ENCODE data around the gene MAP4K4. TPM values are rescaled to one million over a fixed set of nuclear protein-coding genes. Genes with fewer than 3 reads are reported as not detected.

Gene MAP4K4
- total and polyA plus RNA-seq, 2 of the 13 experiments (the other 11 are each of a cell fraction or from before 2014, with no cell fraction given), result 105 to 264 TPM

GRCh38 chr2:101842471-101842870 is 145.0 kb downstream of the MAP4K4 start (continued):
- TF ChIP-seq ZFP62 (CRISPR knock-in tag; IDR thresholded peaks at IDR 0.05) (no peak), MTA3 (CRISPR knock-in tag; IDR thresholded peaks at IDR 0.05) (no peak), NFAT5 (CRISPR knock-in tag; IDR thresholded peaks at IDR 0.05) (no peak), ZEB1 (IDR thresholded peaks at IDR 0.05; ENCODE audit: insufficient replicate concordance, low read depth) (no peak), ZNF460 (CRISPR knock-in tag; IDR thresholded peaks at IDR 0.05; ENCODE audit: borderline replicate concordance) (no peak)

GRCh38 chr2:101843048-101843447 is 145.5 kb downstream of the MAP4K4 start:
- no peak overlapping the region for H2AFZ ChIP-seq (ENCODE audit: low read length)
- FAIRE-seq (no peak), ATAC-seq (no peak), DNase-seq (ENCODE audit: low spot score) (no peak)
- in situ Hi-C loops (cut with HindIII; ENCODE audit: extremely low pct_ligation_motif_present, low pct_unique_long_range_greater_than_20kb), result no loop called here
- ChIA-PET POLR2A (no interaction called here), CTCF (ENCODE audit: low intra/inter-chr PET ratio, low total read pairs) (no interaction called here)
- no peak overlapping the region for H3K4me3 ChIP-seq (replicated peaks in 1 of 3; ENCODE audit: insufficient read depth in 1 of 3, low read depth in 2 of 3, low read length in 3 of 3)
- H3K4me1 ChIP-seq (ENCODE audit: insufficient read depth, low read length), result peaks cover 15% of the 10 kb centered on the region
- WGBS (ENCODE audit: low lambda C conversion rate), result 96% methylated on average over 2 of the region's 2 CpGs
- no peaks in the 10 kb centered on the region for H3K79me2 ChIP-seq (ENCODE audit: insufficient read depth, low read length)
- no peaks in the 10 kb centered on the region for H3K27me3 ChIP-seq (ENCODE audit: control insufficient read depth in 1 of 2, insufficient read depth in 2 of 2, low read length in 2 of 2)
- H3K27ac ChIP-seq (ENCODE audit: extremely low read length, insufficient read depth, low read length), result no peak overlapping the region
- no peaks in the 10 kb centered on the region for H3K9me3 ChIP-seq (ENCODE audit: low read length)
- no peak overlapping the region for H3K4me2 ChIP-seq (ENCODE audit: low read depth, low read length)
- intact Hi-C loops (cut with micrococcal nuclease; ENCODE audit: unreplicated experiment), result no loop called here
- BruUV-seq (replicated peaks), result no TSS peak
- H4K20me1 ChIP-seq (ENCODE audit: insufficient read depth, low read length), result no peaks in the 10 kb centered on the region; the same call in 1 of the 2 replicates
- no peak overlapping the region for H3K9ac ChIP-seq (ENCODE audit: insufficient read depth, low read depth, low read length)
- peaks cover 42 to 93% of the 10 kb centered on the region in 2 experiments for H3K36me3 ChIP-seq (replicated peaks in 1 of 2; ENCODE audit: control insufficient read depth in 1 of 2, insufficient read depth in 2 of 2, low read length in 2 of 2)
- TF ChIP-seq NFKBIZ (CRISPR knock-in tag; IDR thresholded peaks at IDR 0.05) (no peak), ARID2 (CRISPR knock-in tag; IDR thresholded peaks at IDR 0.05; ENCODE audit: borderline replicate concordance) (no peak), ZNF775 (CRISPR knock-in tag; IDR thresholded peaks at IDR 0.05; ENCODE audit: borderline replicate concordance) (no peak), ARNT (IDR thresholded peaks at IDR 0.05) (no peak), KDM1A (CRISPR knock-in tag; IDR thresholded peaks at IDR 0.05) (no peak), THAP9 (CRISPR knock-in tag; IDR thresholded peaks at IDR 0.05; ENCODE audit: borderline replicate concordance) (no peak), POLR2A (IDR thresholded peaks at IDR 0.05; ENCODE audit: insufficient read depth in 1 of 2, low read depth in 2 of 2, low read length in 2 of 2) (no peak), PRDM4 (CRISPR knock-in tag; IDR thresholded peaks at IDR 0.05; ENCODE audit: borderline replicate concordance) (no peak), REL (CRISPR knock-in tag; conservative IDR thresholded peaks at IDR 0.05) (no peak)
